Endothelial cell of umbilical vein (primary cell): ENCODE data around the gene CHRNA5. TPM values are rescaled to one million over a fixed set of nuclear protein-coding genes. Genes with fewer than 3 reads are reported as not detected.

Experiments
- BruUV-seq: library from RNA; stranded (reverse); fragments of 400-500 nt; replicated peaks from 2 replicates; lab custom pipeline; 2021; lab: Mats Ljungman, UMichigan
- CTCF ChIA-PET: fragments of 300-600, 350-600 bp; sonication (Branson Sonifier 250); formaldehyde crosslinking; loops from one replicate; lab custom pipeline; 2021; ENCODE audit warnings: antibody characterized with exemption, inconsistent platforms; lab: Charles Lee
- POLR2A ChIA-PET: fragments of 300-600, 350-600 bp; sonication (Branson Sonifier 250); formaldehyde crosslinking; loops from one replicate; lab custom pipeline; 2021; ENCODE audit warnings: antibody characterized with exemption, inconsistent platforms; lab: Charles Lee
- DNase-seq: peaks from one replicate; pipeline ENCODE4 v3.0.0-alpha.2; 2011; ENCODE audit warnings: low read depth, low spot score
- FAIRE-seq: peaks from 2 replicates; lab custom pipeline; 2011; peaks lifted over from hg19 to GRCh38; lab: Jason Lieb, UNC
- H2AFZ ChIP-seq: 2 replicates; pipeline ENCODE4 v1.6.0; 2012; ENCODE audit warnings: low read depth, low read length, control low read depth, inconsistent platforms
- H3K27ac ChIP-seq: 2 replicates; pipeline ENCODE4 v1.5.1; 2011; ENCODE audit warnings: low read depth, mild to moderate bottlenecking, control low read depth, low read length, moderate library complexity; ENCODE audit not compliant: insufficient read depth
- H3K27me3 ChIP-seq, 2 experiments: 2 replicates each; pipeline versions ENCODE4 v1.6.0 to v1.6.1; 2011; ENCODE audit warnings: low read length in 2 of 2, mixed read lengths in 1 of 2; ENCODE audit not compliant: control insufficient read depth in 2 of 2, insufficient read depth in 2 of 2
- H3K36me3 ChIP-seq, 2 experiments: 2 replicates in 1 of 2; 3 replicates in 1 of 2; pipeline ENCODE4 v1.5.1; 2011; ENCODE audit warnings: low read length in 2 of 2, mild to moderate bottlenecking in 1 of 2, moderate library complexity in 1 of 2; ENCODE audit not compliant: control insufficient read depth in 2 of 2, insufficient read depth in 2 of 2; ENCODE audit errors: extremely low read depth in 1 of 2
- H3K4me1 ChIP-seq: 3 replicates; pipeline ENCODE4 v1.5.1; 2011; ENCODE audit warnings: mild to moderate bottlenecking, low read length; ENCODE audit not compliant: control insufficient read depth, insufficient read depth; ENCODE audit errors: extremely low read depth
- H3K4me2 ChIP-seq: 2 replicates; pipeline ENCODE4 v1.6.1; 2011; ENCODE audit warnings: low read length, control low read depth, mixed read lengths; ENCODE audit not compliant: insufficient read depth
- H3K4me3 ChIP-seq, 3 experiments: fragments of 200-600 bp in 1 of 3; sonication (generic), shearing (Covaris generic) in 1 of 3; replicated peaks in 1 of 3; 2 replicates each; pipeline ENCODE4 v1.5.1; 2011 to 2016; ENCODE audit warnings: control low read depth in 3 of 3, low read length in 3 of 3, mild to moderate bottlenecking in 2 of 3, inconsistent platforms in 1 of 3, low read depth in 1 of 3, moderate library complexity in 1 of 3; ENCODE audit not compliant: insufficient read depth in 1 of 3
- H3K79me2 ChIP-seq: 2 replicates; pipeline ENCODE4 v1.6.0; 2012; ENCODE audit warnings: low read length, inconsistent platforms; ENCODE audit not compliant: control insufficient read depth, insufficient read depth
- H3K9ac ChIP-seq: replicated peaks from 2 replicates; pipeline ENCODE3; 2011; ENCODE audit warnings: low read length, control low read depth; ENCODE audit not compliant: insufficient read depth; ENCODE audit errors: extremely low read depth
- H3K9me1 ChIP-seq: replicated peaks from 3 replicates; pipeline ENCODE4 v1.6.0; 2011; ENCODE audit warnings: mild to moderate bottlenecking, low read length; ENCODE audit not compliant: control insufficient read depth, insufficient read depth; ENCODE audit errors: extremely low read depth
- H3K9me3 ChIP-seq: replicated peaks from 2 replicates; pipeline ENCODE4 v1.5.1; 2012; ENCODE audit warnings: low read length, inconsistent platforms; ENCODE audit not compliant: control insufficient read depth, insufficient read depth
- H4K20me1 ChIP-seq: replicated peaks from 2 replicates; pipeline ENCODE3; 2011; ENCODE audit warnings: mild to moderate bottlenecking, low read length; ENCODE audit not compliant: control insufficient read depth, insufficient read depth; ENCODE audit errors: extremely low read depth
- CTCF ChIP-seq, 2 donors: IDR thresholded peaks; 1 replicate in 1 of 2; 2 replicates in 1 of 2; pipeline ENCODE4 v1.5.1; 2011; ENCODE audit warnings: low read length in 2 of 2, mild to moderate bottlenecking in 2 of 2, moderate library complexity in 2 of 2, control low read depth in 1 of 2, inconsistent platforms in 1 of 2, low read depth in 1 of 2; ENCODE audit not compliant: insufficient read depth in 1 of 2; ENCODE audit errors: extremely low read depth in 1 of 2
- EZH2 ChIP-seq: IDR thresholded peaks from 2 replicates; pipeline ENCODE4 v1.6.1; 2012; ENCODE audit warnings: borderline replicate concordance, low read depth, mild to moderate bottlenecking, moderate library complexity, low read length, inconsistent platforms; ENCODE audit not compliant: severe bottlenecking
- FOS ChIP-seq: IDR thresholded peaks from 2 replicates; pipeline ENCODE4 v1.6.1; 2011; ENCODE audit warnings: mild to moderate bottlenecking, low read length, moderate library complexity, borderline replicate concordance; ENCODE audit not compliant: insufficient read depth
- GATA2 ChIP-seq: IDR thresholded peaks from 2 replicates; pipeline ENCODE4 v1.7.0; 2011; ENCODE audit warnings: low read depth, mild to moderate bottlenecking, moderate library complexity, mixed read lengths, low read length; ENCODE audit not compliant: insufficient read length, insufficient read depth
- JUN ChIP-seq: IDR thresholded peaks from 2 replicates; pipeline ENCODE4 v1.6.1; 2011; ENCODE audit warnings: borderline replicate concordance, low read depth; ENCODE audit not compliant: insufficient read length, insufficient read depth
- MAX ChIP-seq: IDR thresholded peaks from 2 replicates; pipeline ENCODE4 v1.6.1; 2011; ENCODE audit not compliant: insufficient read depth, insufficient read length
- MYC ChIP-seq: IDR thresholded peaks from one replicate; pipeline ENCODE4 v1.6.1; 2011; ENCODE audit warnings: mild to moderate bottlenecking, low read depth, low read length
- POLR2A ChIP-seq: IDR thresholded peaks from 2 replicates; pipeline ENCODE4 v1.6.1; 2012; ENCODE audit warnings: low read depth, mild to moderate bottlenecking, control low read depth, low read length
- POLR2AphosphoS5 ChIP-seq: IDR thresholded peaks from 2 replicates; pipeline ENCODE4 v1.6.1; 2012; ENCODE audit warnings: low read depth, mild to moderate bottlenecking, control low read depth, low read length, moderate library complexity; ENCODE audit not compliant: insufficient read depth
- dilution Hi-C: fragments of 300-500 bp; cut with MboI; formaldehyde crosslinking; loops from one replicate; pipeline ENCODE4 v1.15.0; 2019; ENCODE audit warnings: low sequenced_read_pairs; ENCODE audit not compliant: extremely low pct_ligation_motif_present
- intact Hi-C: fragments of 100-400 bp; cut with micrococcal nuclease; formaldehyde crosslinking; loops from one replicate; pipeline ENCODE4 v1.10.0; 2022
- polyA plus RNA-seq, 4 experiments: library from polyadenylated mRNA; depleted of rRNA in 3 of 4; stranded (reverse) in 3 of 4; unstranded in 1 of 4; fragments of >200 nt; gene quantifications; 2 replicates each; pipeline versions ENCODE4 v1.2.1 to v1.2.3, GENCODE V29; 2011 to 2012; ENCODE audit warnings: missing spikeins in 1 of 4
- total RNA-seq: library from RNA; stranded (reverse); gene quantifications from 2 replicates; pipeline ENCODE4 v1.2.3, GENCODE V29; 2021

The CHRNA5 gene
- total and polyA plus RNA-seq, 2 donors (not counting 3 experiments of a cell fraction or from before 2014, with no cell fraction given) = 6.4 to 12.7 TPM

- FAIRE-seq (no peak), DNase-seq (no peak)
- no peak for TF ChIP-seq POLR2AphosphoS5
- no peak for TF ChIP-seq CTCF (IDR thresholded peaks at IDR 0.05; ENCODE audit: extremely low read depth in 1 of 2, insufficient read depth in 1 of 2, low read depth in 1 of 2, low read length in 2 of 2)
- no peak for TF ChIP-seq EZH2
- TF ChIP-seq POLR2A = no peak
- TF ChIP-seq JUN = no peak
- TF ChIP-seq FOS = no peak
- no peak for TF ChIP-seq MAX
- no peak for TF ChIP-seq GATA2
- TF ChIP-seq MYC = no peak
- dilution Hi-C loops (no loop called here), intact Hi-C loops (no loop called here)
- ChIA-PET CTCF (no interaction called here), POLR2A (no interaction called here)
- Histone ChIP-seq H3K27ac (no peak overlapping the region), H3K9ac (no peak overlapping the region), H3K9me1 (no peaks in the 10 kb centered on the region), H3K27me3 (peaks cover 0 to 3% of the 10 kb centered on the region in 2 experiments), H3K4me3 (no peak overlapping the region), H4K20me1 (no peaks in the 10 kb centered on the region), H3K79me2 (no peaks in the 10 kb centered on the region), H3K36me3 (no peaks in the 10 kb centered on the region), H3K9me3 (no peaks in the 10 kb centered on the region), H3K4me2 (no peak overlapping the region), H3K4me1 (no peaks in the 10 kb centered on the region), H2AFZ (no peak overlapping the region)
- no TSS peak for BruUV-seq
Measured at GRCh38 chr15:78524230-78524629, 41.1 kb upstream of the CHRNA5 start.
